HG03442 (cell line): ENCODE results near the gene SAMD5.

Experiments
- ATAC-seq: cut with Tn5 transposase; IDR thresholded peaks from one replicate; pipeline ENCODE4 v1.9.1; 2021; ENCODE audit warnings: mild to moderate bottlenecking, moderate library complexity; ENCODE audit not compliant: unreplicated experiment

SAMD5 gene

DNA sequence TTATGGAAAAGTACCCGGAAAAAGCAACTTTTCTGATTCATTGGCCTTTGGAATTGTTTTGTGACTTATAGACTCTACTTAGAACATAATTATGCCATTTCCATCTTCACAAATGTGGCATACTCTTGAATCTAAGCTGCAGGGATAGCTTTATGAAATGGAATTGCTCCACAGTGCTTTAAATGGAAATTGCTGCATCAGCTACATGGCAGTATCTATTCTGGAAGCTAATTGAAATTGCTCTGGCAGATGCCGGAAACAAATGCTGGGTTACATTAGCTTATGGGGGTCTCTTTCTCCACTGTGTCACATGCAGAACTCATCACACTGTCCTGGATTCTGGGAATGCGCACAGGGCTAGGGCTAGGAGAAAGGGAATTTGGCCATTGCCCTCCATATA lies 108.9 kb downstream of the SAMD5 start:
- ATAC-seq: no peak

DNA sequence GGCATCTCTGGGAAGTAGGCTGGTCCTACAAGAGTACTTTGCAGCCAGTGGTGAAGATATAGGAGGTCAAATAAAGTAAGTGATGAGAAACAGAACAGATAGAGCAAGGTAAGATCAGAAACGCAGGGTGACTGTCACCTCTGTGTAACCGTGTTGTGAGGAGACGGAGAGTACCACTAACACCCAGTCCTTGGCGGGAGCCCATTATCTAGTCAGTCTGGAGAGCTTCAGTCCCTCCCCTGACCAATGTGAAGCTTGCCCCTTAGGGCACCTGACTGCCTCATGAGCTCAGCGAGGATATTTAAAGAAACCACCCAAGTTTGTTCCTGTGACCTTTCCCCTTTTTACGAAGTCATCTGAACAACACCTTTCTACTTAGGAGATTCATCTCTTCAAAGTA lies 110.0 kb downstream of the SAMD5 start:
- no peak for ATAC-seq

DNA sequence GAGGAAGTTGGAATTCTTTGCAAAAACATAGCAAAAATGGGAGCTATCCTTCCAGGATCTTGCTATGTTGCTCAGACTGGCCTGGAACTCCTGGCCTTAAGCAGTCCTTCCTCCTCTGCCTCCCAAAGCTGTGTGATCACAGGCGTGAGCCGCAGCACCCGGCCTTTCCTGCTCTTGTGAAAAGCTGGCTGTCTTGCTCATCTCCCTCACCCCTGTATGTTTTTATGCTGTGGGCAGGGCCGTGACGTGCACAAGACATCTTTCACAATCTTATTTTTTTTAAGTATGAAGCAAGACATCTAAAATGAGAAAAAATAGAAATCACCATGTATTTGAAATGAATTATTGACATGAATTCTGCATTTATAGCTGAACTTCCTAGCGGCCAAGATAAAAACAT lies 110.4 kb downstream of the SAMD5 start:
- no peak for ATAC-seq
